ENCODE results near the gene PALS1.

The PALS1 gene

DNA sequence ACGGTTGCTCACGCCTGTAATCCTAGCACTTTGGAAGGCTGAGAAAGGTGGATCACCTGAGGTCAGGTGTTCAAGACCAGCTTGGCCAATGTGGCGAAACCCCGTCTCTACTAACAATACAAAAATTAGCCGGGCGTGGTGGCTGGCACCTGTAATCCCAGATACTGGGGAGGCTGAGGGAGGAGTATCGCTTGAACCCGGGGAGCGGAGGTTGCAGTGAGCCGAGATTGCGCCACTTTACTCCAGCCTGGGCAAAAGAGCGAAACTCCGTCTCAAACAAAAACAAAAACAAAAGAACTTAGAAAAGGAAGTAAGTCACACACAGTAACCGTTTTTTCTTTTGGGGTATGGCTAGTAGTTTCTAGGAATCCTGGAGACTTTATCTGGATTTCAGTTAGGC, 1.7 kb upstream of the PALS1 start:
- H3K27me3 Mint-ChIP-seq, result peaks cover 0 to 7% of the 10 kb centered on the region in 2 donors
- no peak overlapping the region for H3K27ac Mint-ChIP-seq
- ATAC-seq (replicated peaks), result no peak
- H3K9me3 Mint-ChIP-seq, result no peaks in the 10 kb centered on the region
- peak overlapping the region in 1 of 2 donors; percentile 97 for H3K4me3 Mint-ChIP-seq
- H3K4me1 Mint-ChIP-seq, result peaks cover 3 to 16% of the 10 kb centered on the region in 2 donors
- H3K36me3 Mint-ChIP-seq, result no peaks in the 10 kb centered on the region
- no peak for DNase-seq

DNA sequence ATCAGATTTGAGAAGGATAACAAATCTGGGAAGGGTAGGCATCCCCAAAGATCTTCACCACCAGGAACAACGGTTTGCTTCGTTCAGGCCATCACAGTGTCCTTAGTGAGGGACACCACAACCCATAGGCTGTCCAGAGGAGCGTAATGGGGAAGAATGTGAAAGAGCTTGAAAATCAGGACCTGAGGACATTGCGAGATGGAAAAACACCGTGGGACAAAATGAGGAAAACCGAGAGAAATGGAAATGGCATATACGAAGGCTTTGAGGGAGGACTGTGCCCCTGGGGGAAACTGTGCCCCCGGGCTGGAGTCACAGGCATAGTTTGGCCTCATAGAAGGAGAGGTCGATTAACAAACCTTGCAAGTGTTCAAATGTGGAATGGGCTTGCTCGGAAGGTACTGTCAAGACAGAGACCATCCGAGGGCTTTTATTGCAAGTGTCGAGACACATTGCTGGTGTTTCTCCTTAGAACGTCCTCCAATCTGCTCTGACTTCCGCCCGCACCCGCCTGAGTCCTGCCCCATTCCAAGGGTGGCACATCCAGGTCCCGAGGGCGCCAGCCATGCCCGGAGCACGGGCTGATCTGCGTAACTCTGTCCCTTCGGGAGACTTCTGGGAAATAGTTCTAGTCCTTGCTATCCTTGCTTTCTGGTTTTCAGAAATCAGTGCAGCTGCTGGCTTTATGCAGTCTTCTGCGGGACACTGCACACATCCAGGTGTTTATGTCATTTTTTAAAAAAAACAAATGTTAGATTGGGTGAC, 885 bp upstream of the PALS1 start:
- ATAC-seq (replicated peaks), result peak; percentile 2 to 3

DNA sequence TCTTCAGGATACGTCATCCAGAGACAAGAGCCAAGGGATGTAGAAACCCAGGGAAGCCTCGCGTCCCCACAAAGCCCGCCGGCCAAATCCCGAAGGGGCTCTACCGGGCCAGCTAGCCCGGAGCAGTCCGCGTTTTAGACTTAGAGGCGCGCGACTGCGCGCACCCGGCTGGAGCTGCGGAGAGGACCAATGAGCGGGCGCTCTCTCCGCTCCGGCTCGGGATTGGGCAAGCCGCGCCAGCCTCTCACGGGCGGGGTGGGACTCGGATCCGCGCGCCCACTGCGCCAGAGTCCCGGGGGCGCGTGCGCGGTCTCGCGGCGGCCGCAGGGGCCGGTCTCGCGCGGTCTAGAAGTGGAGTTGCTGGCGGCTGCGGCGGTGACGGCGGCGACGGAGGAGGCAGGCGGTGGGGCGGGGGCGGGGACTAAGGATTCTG, 241 bp upstream of the PALS1 start:
- DNase-seq (peak; percentile 93), ATAC-seq (replicated peaks) (peak; percentile 95 to 96)
- Mint-ChIP-seq H3K4me1 (peaks cover 5 to 16% of the 10 kb centered on the region in 2 donors), H3K36me3 (no peaks in the 10 kb centered on the region), H3K9me3 (no peaks in the 10 kb centered on the region), H3K27ac (peak overlapping the region; percentile 88), H3K4me3 (peak overlapping the region; percentile 90 to 97), H3K27me3 (peaks cover 0 to 7% of the 10 kb centered on the region in 2 donors)

More for the DNA sequence above, 885 bp upstream of the PALS1 start:
- peak; percentile 3 for DNase-seq
- H3K27ac Mint-ChIP-seq, result peak overlapping the region; percentile 88
- peaks cover 0 to 7% of the 10 kb centered on the region in 2 donors for H3K27me3 Mint-ChIP-seq
- no peaks in the 10 kb centered on the region for H3K9me3 Mint-ChIP-seq
- H3K4me3 Mint-ChIP-seq, result peak overlapping the region; percentile 90 to 97
- peaks cover 5 to 16% of the 10 kb centered on the region in 2 donors for H3K4me1 Mint-ChIP-seq
- H3K36me3 Mint-ChIP-seq, result no peaks in the 10 kb centered on the region

DNA sequence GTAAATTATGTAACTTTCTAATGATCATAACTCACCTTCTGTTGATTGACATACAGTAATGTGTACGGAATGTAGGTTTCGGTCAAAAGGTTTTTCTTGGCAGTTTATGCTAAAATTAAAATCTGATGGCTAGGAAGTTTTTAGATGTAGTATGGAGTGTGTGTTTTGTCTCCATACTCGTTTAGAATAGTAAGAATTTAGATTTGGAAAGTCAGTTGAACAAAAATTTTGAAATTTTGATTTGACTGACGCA, 859 bp downstream of the PALS1 start:
- peak overlapping the region; percentile 76 for H3K27ac Mint-ChIP-seq
- no peak for DNase-seq

DNA sequence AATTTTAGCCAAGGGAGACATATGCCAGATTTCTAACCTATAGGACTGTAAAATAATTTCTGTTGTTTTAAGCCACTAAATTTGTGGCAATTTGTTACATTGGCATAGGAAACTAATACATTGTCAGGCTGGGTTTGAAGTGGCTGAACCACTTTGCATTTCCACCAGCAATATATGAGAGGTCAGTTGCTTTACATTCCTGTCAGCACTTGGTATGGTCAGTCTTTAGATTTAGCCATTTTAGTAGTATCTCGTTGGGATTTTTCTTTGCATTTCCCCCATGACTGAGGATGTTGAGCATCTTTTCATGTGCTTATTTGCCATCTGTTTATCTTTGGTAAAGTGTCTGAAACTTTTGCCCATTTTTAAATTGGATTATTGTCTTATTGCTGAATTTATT, 3.9 kb downstream of the PALS1 start:
- peaks cover 4 to 14% of the 10 kb centered on the region in 2 donors for H3K4me1 Mint-ChIP-seq
- H3K36me3 Mint-ChIP-seq, result no peaks in the 10 kb centered on the region
- H3K27ac Mint-ChIP-seq, result no peak overlapping the region
- H3K27me3 Mint-ChIP-seq, result peaks cover 0 to 4% of the 10 kb centered on the region in 2 donors
- H3K4me3 Mint-ChIP-seq, result no peak overlapping the region
- ATAC-seq (replicated peaks) (no peak), DNase-seq (no peak)
- no peaks in the 10 kb centered on the region for H3K9me3 Mint-ChIP-seq

More for the DNA sequence above, 859 bp downstream of the PALS1 start:
- Mint-ChIP-seq H3K36me3 (no peaks in the 10 kb centered on the region), H3K9me3 (no peaks in the 10 kb centered on the region), H3K4me3 (peak overlapping the region; percentile 90 to 97), H3K4me1 (peaks cover 5 to 16% of the 10 kb centered on the region in 2 donors), H3K27me3 (peaks cover 0 to 7% of the 10 kb centered on the region in 2 donors)
- ATAC-seq (replicated peaks), result no peak

DNA sequence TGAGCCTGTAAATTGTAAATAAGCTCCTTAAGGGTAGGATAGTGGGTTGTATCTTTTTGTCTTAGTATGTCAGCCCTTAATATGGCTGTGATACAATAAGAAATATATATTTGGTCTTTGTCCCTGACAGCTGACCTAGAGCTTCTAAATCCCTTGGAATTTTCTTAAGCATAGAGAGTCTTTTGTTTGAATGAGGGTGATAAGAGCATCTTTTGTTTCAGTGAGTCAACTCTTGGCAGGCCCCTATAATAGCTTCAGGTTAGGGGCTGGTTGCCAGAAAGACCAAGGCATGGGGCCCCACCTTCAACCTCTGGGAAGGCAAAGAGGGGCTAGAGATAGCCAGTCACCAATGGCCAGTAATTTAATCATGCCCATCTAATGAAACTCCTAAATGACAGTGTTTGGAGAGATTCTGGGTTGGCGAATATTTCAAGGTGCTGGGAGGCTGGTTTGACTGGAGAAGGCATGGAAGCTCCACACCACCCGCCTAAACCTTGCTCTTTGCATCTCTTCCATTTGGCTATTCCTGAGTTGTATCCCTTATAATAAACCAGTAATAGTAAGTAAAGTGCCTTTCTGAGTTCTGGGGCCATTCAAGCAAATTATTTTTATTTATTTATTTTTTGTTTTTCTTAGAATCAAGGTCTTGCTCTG, 10.5 kb downstream of the PALS1 start:
- ATAC-seq (replicated peaks) (no peak), DNase-seq (no peak)
- Mint-ChIP-seq H3K36me3 (peaks cover 0 to 1% of the 10 kb centered on the region in 2 donors), H3K27ac (no peak overlapping the region), H3K4me3 (no peak overlapping the region), H3K9me3 (no peaks in the 10 kb centered on the region), H3K27me3 (no peaks in the 10 kb centered on the region), H3K4me1 (peaks cover 5 to 9% of the 10 kb centered on the region in 2 donors)

DNA sequence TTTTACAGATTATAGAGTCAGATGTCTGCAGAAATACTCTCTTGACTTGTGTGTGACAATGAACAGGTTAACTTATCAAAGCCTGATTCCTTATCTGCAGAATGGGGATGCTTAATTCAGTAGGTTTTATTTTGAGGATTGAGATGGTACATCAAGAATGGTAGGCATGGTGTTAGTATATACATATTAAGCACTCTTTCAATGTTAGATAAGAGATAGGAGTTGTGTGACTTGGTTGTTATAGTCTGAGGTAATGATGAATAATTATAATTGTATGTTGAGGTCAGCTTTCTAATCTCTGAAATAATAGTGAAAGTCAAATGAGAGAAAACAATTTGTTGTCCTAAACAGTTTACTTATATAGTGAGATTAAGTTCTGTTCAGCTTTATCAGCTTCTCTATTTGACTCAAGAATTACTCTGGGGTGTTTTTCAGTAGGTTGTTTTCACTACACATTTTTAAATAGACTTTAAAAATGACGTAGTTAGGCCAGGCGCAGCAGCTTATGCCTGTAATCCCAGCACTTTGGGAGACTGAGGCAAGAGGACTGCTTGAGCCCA, 11.9 kb downstream of the PALS1 start:
- H3K27ac Mint-ChIP-seq, result no peak overlapping the region
- H3K27me3 Mint-ChIP-seq, result no peaks in the 10 kb centered on the region
- ATAC-seq (replicated peaks), result no peak
- peaks cover 0 to 1% of the 10 kb centered on the region in 2 donors for H3K36me3 Mint-ChIP-seq
- peaks cover 5 to 9% of the 10 kb centered on the region in 2 donors for H3K4me1 Mint-ChIP-seq
- no peaks in the 10 kb centered on the region for H3K9me3 Mint-ChIP-seq
- no peak for DNase-seq
- H3K4me3 Mint-ChIP-seq, result no peak overlapping the region

DNA sequence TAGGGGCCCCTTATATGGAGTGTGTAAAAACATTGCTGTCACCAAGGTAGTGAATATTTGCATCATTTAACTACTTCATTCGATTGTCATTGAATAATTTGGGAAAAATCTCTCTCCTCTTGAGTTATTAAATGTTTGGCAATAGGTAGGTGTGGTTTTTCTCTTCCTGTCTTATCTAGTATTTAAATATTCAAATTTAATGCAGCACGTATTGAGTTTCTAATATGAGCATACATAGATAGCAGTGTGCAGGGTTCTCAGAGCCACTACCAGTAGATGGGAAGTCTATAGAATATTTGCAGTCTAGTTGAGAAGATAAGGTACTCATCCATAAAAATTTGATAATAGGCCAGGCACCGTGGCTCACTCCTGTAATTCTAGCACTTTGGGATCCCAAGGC, 16.7 kb downstream of the PALS1 start:
- ATAC-seq (replicated peaks) (no peak), DNase-seq (no peak)
- no peak overlapping the region for H3K4me3 Mint-ChIP-seq
- no peaks in the 10 kb centered on the region for H3K27me3 Mint-ChIP-seq
- peaks cover 7 to 10% of the 10 kb centered on the region in 2 donors for H3K4me1 Mint-ChIP-seq
- H3K27ac Mint-ChIP-seq, result no peak overlapping the region
- H3K9me3 Mint-ChIP-seq, result no peaks in the 10 kb centered on the region
- no peaks in the 10 kb centered on the region for H3K36me3 Mint-ChIP-seq

DNA sequence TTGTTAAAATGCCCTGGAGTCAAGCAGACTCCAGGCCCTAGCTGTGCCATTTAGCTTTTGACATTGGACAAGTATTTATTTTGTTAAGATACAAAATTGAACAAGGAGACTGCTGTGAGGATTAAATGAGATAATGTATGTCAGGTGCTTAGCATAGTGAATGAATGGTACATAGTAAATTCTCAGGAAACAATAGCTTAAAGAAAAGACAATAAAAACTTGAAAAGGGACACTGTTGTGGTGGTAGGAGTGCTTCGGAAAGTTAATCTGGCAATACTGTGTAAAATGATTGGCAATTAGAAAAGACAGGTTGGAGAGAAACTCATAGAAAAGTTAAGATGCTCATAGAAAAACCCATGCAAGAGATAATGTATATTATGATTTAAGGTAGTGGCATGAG, 19.7 kb downstream of the PALS1 start:
- no peaks in the 10 kb centered on the region for H3K36me3 Mint-ChIP-seq
- H3K27ac Mint-ChIP-seq, result no peak overlapping the region
- peaks cover 0 to 15% of the 10 kb centered on the region in 2 donors for H3K4me1 Mint-ChIP-seq
- no peak overlapping the region for H3K4me3 Mint-ChIP-seq
- H3K9me3 Mint-ChIP-seq, result no peaks in the 10 kb centered on the region
- no peak for DNase-seq
- H3K27me3 Mint-ChIP-seq, result no peaks in the 10 kb centered on the region
- ATAC-seq (replicated peaks), result no peak

DNA sequence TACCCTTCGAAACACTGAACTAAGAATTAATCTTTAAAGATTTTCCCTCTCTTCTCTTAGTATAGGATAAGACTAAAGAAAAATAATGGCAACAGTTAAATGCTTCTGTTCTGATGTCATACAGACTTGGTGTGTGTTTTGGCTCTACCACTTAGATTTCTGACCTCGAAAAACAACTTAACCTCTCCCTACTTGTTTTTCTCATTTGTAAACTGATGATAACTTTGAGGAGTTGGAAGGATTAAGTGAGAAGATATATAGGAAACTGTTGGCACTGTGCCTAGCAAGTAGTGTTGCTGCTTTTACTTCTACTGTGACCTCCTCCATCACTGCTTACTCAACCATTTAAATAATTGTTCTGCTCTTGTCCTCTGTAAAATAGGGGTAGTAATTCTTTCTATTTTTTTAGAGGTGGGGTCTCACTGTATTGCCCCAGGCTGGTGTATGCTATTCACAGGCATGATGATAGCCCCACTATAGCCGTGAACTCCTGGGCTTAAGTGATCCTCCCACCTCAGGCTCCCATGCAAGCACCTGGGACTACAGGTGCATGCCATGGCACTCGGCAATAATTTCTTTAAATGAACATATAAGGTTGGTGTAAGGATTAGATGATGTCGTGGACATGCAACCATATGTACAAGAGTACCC, 22.4 kb downstream of the PALS1 start:
- ATAC-seq (replicated peaks), result no peak
- peaks cover 4 to 22% of the 10 kb centered on the region in 2 donors for H3K4me1 Mint-ChIP-seq
- H3K27ac Mint-ChIP-seq, result no peak overlapping the region
- H3K36me3 Mint-ChIP-seq, result no peaks in the 10 kb centered on the region
- DNase-seq, result no peak
- H3K27me3 Mint-ChIP-seq, result no peaks in the 10 kb centered on the region
- H3K4me3 Mint-ChIP-seq, result no peak overlapping the region
- no peaks in the 10 kb centered on the region for H3K9me3 Mint-ChIP-seq

DNA sequence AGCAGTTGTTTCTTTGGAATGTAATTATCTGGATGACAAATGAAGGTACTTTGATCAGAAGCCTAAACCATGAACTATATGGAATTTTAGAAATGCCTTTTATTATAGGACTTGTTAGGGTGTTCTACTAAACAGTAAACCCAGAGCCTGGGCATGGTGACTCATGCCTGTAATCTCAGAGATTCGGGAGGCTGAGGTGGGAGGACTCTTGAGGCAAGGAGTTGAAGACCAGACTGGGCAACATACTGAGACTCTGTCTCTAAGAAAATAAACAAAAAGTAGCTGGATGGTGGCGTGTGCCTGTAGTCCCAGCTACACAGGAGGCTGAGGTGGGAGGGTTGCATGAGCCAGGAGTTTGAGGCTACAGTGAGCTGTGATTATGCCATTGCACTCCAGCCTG, 23.9 kb downstream of the PALS1 start:
- ATAC-seq (replicated peaks), result no peak
- H3K36me3 Mint-ChIP-seq, result no peaks in the 10 kb centered on the region
- no peak for DNase-seq
- no peak overlapping the region for H3K27ac Mint-ChIP-seq
- H3K27me3 Mint-ChIP-seq, result no peaks in the 10 kb centered on the region
- peaks cover 4 to 22% of the 10 kb centered on the region in 2 donors for H3K4me1 Mint-ChIP-seq
- no peaks in the 10 kb centered on the region for H3K9me3 Mint-ChIP-seq
- no peak overlapping the region for H3K4me3 Mint-ChIP-seq

DNA sequence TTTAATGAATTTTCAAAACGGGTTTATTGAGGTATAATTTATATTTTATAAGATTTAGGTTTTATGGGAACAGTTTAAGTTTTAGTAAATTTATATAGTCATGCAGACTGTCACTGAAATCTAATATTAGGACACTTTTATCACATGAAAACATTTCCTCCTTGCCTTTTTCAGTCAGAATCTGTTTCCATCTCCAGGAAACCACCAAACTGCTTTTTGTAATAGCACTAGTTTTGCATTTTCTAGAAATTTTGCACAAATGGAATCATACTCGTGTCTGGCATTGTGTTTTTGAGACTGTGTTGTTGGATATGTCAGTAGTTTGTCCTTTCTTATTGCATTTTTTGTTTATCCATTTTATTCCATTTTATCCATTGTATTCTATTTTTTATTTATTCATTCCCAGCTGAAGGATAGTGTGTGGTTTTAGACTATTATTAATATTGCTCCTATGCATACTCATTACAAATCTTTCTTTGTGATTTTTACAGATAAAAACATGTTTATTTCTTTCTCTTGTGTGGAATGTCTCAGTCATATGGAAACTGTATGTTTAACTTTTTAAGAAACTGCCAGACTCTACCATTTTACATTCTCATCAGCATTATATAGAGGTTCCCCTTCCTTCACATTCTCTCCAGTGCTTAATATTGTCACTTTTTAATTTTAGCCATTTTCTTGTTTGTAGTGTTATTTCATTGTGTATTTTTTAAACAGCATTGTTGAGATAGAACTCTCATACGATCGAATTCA, 26.5 kb downstream of the PALS1 start:
- no peaks in the 10 kb centered on the region for H3K27me3 Mint-ChIP-seq
- DNase-seq, result no peak
- no peak for ATAC-seq (replicated peaks)
- peak overlapping the region; percentile 0 for H3K27ac Mint-ChIP-seq
- no peaks in the 10 kb centered on the region for H3K9me3 Mint-ChIP-seq
- peaks cover 7 to 10% of the 10 kb centered on the region in 2 donors for H3K36me3 Mint-ChIP-seq
- peaks cover 4 to 18% of the 10 kb centered on the region in 2 donors for H3K4me1 Mint-ChIP-seq
- H3K4me3 Mint-ChIP-seq, result no peak overlapping the region

DNA sequence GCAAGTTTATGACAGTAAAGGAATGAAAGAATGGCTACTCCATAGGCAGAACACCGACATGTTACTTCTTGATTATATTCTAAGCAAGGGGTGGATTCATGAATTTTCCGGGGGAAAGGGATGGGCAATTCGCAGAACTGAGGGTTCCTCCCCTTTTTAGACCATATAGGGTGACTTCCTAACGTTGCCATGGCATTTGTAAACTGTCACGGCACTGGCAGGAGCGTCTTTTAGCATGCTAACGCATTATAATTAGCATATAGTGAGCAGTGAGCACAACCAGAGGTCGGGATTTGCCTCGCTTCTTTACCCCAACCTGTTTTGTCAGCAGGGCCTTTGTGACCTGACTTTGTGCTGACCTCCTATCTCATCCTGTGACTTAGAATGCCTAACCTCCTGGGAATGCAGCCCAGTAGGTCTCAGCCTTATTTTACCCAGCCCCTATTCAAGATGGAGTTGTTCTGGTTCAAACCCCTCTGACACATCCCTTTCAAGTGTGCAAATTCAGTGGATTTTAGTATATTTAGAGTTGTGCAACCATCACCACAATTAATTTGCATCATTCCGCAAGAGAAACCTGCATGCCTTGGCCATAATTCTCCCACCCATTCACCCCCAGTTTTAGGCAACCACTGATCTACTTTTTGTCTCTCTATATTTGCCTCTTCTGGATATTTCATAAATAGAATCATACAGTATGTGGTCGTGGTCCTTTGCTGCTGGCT, 27.4 kb downstream of the PALS1 start:
- H3K4me3 Mint-ChIP-seq, result no peak overlapping the region
- no peak overlapping the region for H3K27ac Mint-ChIP-seq
- ATAC-seq (replicated peaks) (no peak), DNase-seq (no peak)
- H3K36me3 Mint-ChIP-seq, result peaks cover 9 to 14% of the 10 kb centered on the region in 2 donors
- no peaks in the 10 kb centered on the region for H3K9me3 Mint-ChIP-seq
- H3K27me3 Mint-ChIP-seq, result no peaks in the 10 kb centered on the region
- H3K4me1 Mint-ChIP-seq, result peaks cover 4 to 11% of the 10 kb centered on the region in 2 donors
